NCI-H510A treated with DMSO at 0.1 percent for 48 hours (cell line): Measurements from ENCODE around the gene UBE2D2.
"Not testable (repeated sequence)": the region's sequence is repeated elsewhere in the genome, so short reads cannot be mapped to it uniquely, and the experiment has no call there.

Experiments used
- DNase-seq: peaks from one replicate; lab custom pipeline; 2025; lab: John Stamatoyannopoulos, UW

The UBE2D2 gene

GRCh38 chr5:139560752-139561654 is at the start of gene UBE2D2:
TSS of gene UBE2D2 (plus strand) at chr5:139561339. CDS start at chr5:139561792, 453 bp downstream.
- DNase-seq, result peak; percentile 82

GRCh38 chr5:139512786-139513390 is 48.3 kb upstream of the UBE2D2 start:
- no peak for DNase-seq

GRCh38 chr5:139513434-139513833 is 47.7 kb upstream of the UBE2D2 start:
- peak; percentile 51 for DNase-seq

- no peak for DNase-seq
Measured at GRCh38 chr5:139513852-139514485, 47.2 kb upstream of the UBE2D2 start.

GRCh38 chr5:139514486-139514856 is 46.7 kb upstream of the UBE2D2 start:
- no peak for DNase-seq

DNA sequence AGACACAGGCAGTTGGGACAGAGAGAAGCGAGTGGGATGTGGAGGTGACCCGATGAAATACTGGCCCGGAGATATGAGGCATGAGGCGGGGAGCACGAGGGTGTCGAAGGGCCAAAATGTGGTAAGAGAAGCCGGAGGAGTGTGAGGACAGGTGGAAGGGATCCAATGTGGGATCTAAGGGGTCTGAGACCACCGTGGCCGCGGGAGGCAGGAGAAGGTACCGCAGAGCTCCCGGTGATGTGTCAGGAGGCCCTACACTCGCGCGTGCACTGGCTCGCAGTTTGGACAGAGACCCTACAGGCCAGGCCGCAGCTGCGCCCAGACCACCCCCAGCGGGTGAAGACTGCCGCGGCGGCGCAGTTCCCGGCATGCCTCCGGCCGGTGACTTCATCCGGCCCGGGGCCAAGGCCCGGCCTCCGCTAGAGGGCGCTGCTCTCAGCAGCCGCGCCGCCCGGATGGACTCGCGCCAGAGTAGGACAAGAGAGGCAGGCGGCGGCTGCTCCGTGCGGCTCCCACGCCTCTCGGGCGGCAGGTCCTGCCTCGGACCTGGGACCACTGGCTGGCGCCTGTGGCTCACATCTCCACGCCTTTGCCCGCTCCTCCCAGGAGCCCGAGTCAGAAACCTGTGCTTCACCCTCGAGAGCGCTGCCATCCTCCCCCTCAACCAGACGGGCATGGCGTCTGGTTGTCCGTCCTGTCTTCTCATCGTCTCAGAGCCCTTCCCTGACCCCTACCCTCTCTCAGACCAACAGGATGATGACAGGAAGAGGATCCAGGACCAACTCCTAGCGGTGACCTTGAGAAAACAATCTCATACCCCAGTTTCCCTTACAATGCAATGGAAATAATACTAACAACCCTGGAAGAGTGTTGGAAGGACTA is 43.2 kb upstream of the UBE2D2 start:
- DNase-seq, result peak; percentile 60

GRCh38 chr5:139523635-139524445 is 37.3 kb upstream of the UBE2D2 start:
- no peak for DNase-seq

DNA sequence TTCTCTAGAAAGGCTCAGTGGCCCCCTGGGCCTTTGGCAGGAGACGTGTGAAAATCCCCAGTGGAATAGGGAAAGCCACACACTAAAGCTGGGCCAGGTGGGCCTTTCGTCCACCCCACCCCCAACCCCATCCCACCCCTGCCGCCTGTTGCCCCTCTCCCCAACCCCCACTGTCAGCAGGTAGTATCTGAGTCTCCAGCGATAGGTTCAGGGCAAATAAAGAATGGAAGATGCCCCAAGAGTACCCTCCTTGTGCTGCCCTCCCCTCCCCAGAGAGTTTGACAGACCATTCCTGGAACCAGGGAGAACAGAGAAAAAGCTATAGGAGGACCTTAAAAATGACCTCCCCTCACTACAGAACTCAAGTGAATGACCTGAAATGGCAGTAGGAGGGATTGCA is 36.7 kb upstream of the UBE2D2 start:
- DNase-seq, result no peak

DNA sequence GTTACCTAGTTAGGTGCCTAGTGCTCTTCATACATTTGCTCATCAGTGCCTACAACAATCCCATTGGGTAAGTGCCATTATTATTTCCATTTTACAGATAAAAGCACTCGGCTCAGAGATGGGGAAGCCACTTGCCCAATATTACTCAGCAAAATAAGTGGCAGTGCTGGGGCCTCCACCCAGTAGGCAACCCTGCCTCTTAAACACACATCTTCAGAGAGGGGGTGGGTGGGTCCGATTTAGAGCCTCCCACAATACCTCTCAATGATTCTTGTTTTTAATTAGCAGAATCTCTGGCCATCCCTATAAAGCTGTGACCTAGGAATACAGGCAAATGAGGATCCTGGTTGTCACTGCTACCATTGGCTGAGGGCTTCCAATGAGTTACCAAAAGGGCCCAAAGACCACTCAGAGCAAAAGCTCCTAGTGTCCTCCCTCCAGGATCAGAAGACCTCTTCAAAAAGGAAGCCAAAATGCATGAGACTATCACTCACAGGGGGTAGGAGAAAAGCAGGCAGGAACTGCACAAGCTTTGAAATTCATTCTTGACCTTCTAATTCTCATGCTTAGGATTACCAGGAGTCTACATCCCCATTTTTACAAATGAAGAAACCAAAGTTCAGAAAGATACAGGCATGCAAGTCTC is 36.1 kb upstream of the UBE2D2 start:
- no peak for DNase-seq

- DNase-seq, result not testable (repeated sequence)
Measured at GRCh38 chr5:139525586-139526308, 35.4 kb upstream of the UBE2D2 start.

DNA sequence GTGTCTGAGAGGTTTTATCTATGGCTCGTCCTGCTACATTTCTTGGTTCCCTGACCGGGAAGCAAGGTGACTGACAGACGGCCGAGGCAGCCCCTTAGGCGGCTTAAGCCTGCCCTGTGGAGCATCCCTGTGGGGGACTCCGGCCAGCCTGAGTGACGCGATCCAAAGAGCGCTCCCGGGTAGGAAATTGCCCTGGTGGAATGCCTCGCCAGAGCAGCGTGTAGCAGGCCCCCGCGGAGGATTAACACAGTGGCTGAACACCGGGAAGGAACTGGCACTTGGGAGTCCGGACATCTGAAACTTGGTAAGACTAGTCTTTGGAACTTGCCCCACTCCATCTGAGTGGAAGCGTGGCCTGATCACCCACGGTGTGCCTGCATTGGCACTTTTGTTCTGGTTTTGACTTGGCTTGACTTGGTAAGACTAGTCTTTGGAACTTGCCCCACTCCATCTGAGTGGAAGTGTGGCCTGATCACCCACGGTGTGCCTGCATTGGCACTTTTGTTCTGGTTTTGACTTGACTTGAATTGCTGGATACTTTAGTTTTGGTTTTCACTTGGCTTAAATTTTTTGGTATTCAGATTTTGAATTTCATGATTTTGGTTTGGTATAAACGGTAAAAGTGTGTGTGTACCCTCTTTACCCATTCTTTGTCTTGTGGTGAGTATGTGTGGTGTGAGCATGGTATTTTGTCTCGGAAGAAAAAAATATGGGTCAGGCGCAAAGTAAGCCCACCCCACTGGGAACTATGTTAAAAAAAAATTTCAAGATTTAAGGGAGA is 34.6 kb upstream of the UBE2D2 start:
- not testable (repeated sequence) for DNase-seq

DNA sequence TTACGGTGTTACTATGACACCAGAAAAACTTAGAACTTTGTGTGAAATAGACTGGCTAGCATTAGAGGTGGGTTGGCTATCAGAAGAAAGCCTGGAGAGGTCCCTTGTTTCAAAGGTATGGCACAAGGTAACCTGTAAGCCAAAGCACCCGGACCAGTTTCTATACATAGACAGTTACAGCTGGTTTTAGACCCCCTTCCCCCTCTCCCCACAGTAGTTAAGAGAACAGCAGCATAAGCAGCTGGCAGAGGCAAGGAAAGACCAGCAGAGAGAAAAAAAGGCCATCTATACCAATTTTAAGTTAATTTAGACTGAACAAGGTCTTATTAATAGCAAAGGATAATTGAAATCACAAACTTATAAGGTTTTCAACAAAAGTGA is 34.1 kb upstream of the UBE2D2 start:
- not testable (repeated sequence) for DNase-seq

DNA sequence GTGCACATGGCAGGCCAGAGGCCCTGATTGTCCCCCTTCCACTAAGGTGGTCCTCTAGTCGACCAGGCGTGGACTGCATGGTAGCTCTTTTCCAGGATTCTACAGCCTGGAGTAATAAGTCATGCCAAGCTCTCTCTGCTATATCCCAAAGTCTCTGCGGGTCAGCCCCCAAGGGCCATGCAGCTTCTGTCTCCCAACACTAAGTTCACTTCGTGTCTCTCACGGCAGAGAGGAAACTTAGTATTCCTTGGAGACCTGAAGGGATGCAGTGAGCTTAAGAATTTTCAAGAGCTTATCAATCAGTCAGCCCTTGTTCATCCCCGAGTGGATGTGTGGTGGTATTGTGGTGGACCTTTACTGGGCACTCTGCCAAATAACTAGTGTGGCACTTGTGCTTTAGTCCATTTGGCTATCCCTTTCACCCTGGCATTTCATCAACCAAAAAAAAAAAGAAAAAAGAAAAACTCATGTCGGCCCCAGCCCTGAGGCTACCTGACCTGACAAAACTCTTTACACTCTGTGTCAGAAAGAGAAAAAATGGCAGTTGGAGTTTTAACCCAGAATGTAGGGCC is 33.2 kb upstream of the UBE2D2 start:
- not testable (repeated sequence) for DNase-seq

DNA sequence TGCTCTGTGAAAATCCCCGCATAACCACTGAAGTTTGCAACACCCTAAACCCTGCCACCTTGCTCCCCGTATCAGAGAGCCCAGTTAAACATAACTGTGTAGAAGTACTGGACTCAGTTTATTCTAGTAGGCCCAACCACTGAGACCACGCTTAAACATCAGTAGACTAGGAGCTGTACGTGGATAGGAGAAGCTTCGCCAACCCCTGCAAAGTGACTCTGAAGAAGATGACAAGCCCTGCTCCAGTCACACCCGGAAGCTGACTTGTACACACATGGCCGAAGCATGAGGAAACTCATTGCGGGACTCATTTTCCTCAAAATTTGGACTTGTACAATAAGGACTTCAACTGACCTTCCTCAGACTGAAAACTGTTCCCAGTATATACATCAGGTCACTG is 32.4 kb upstream of the UBE2D2 start:
- DNase-seq, result not testable (repeated sequence)

GRCh38 chr5:139530079-139530478 is 31.1 kb upstream of the UBE2D2 start:
- not testable (repeated sequence) for DNase-seq

GRCh38 chr5:139531772-139532169 is 29.4 kb upstream of the UBE2D2 start:
- no peak for DNase-seq

- no peak for DNase-seq
Measured at GRCh38 chr5:139543423-139543991, 17.6 kb upstream of the UBE2D2 start.

DNA sequence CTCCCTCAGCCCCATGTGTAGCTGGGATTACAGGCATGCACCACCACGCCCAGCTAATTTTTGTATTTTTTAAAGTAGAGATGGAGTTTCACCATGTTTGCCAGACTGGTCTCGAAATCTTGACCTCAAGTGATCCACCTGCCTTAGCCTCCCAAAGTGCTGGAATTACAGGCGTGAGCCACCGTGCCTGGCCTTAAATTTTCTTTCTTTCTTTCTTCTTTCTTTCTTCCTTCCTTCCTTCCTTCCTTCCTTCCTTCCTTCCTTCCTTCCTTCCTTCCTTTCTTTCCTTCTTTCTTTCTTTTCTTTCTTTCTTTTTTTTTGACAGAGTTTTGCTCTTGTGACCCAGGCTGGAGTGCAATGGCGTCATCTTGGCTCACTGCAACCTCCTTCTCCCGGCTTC is 14.5 kb upstream of the UBE2D2 start:
- not testable (repeated sequence) for DNase-seq
